Nephron (organoid): ENCODE measurements around the gene ADI1.

Experiments used
- H3K27ac Mint-ChIP-seq, 3 experiments: 2 replicates each; pipeline ENCODE4 v1.8.0; 2020; ENCODE audit warnings: mixed read lengths in 3 of 3, mild to moderate bottlenecking in 2 of 3, moderate library complexity in 1 of 3
- H3K27me3 Mint-ChIP-seq: 2 replicates; pipeline ENCODE4 v1.8.0; 2021; ENCODE audit warnings: low read depth, mild to moderate bottlenecking, moderate library complexity, mixed read lengths
- H3K36me3 Mint-ChIP-seq: 2 replicates; pipeline ENCODE4 v1.8.0; 2020; ENCODE audit warnings: low read depth, mixed read lengths
- H3K4me1 Mint-ChIP-seq: 2 replicates; pipeline ENCODE4 v1.8.0; 2020; ENCODE audit warnings: mixed read lengths
- H3K4me3 Mint-ChIP-seq, 3 experiments: 2 replicates each; pipeline ENCODE4 v1.8.0; 2020; ENCODE audit warnings: mild to moderate bottlenecking in 3 of 3, mixed read lengths in 3 of 3, moderate library complexity in 2 of 3
- H3K9me3 Mint-ChIP-seq: 2 replicates; pipeline ENCODE4 v1.8.0; 2020; ENCODE audit warnings: mixed read lengths
- CTCF ChIP-seq, 3 experiments: fragments of 200-600 bp; sonication (generic); IDR thresholded peaks; one replicate each; pipeline ENCODE4 v1.5.0; 2021; ENCODE audit warnings: antibody characterized with exemption in 3 of 3; ENCODE audit not compliant: unreplicated experiment in 3 of 3

ADI1 gene

GRCh38 chr2:3557639-3558204 lies 38.4 kb upstream of the ADI1 start:
- Mint-ChIP-seq H3K36me3 (peaks cover 27% of the 10 kb centered on the region), H3K27ac (peak overlapping the region; percentile 78 to 94 (median 94))
- no peak for TF ChIP-seq CTCF (IDR thresholded peaks at IDR 0.05; ENCODE audit: unreplicated experiment in 3 of 3)

GRCh38 chr2:3553946-3554345 lies 34.6 kb upstream of the ADI1 start:
- Mint-ChIP-seq H3K36me3 (peaks cover 57% of the 10 kb centered on the region), H3K27ac (no peak overlapping the region), H3K27me3 (no peaks in the 10 kb centered on the region), H3K4me3 (no peak overlapping the region), H3K9me3 (no peaks in the 10 kb centered on the region), H3K4me1 (no peaks in the 10 kb centered on the region)
- no peak for TF ChIP-seq CTCF (IDR thresholded peaks at IDR 0.05; ENCODE audit: unreplicated experiment in 3 of 3)

More at GRCh38 chr2:3557639-3558204, 38.4 kb upstream of the ADI1 start:
- H3K27me3 Mint-ChIP-seq = no peaks in the 10 kb centered on the region
- H3K4me1 Mint-ChIP-seq = no peaks in the 10 kb centered on the region
- H3K9me3 Mint-ChIP-seq = no peaks in the 10 kb centered on the region
- peak overlapping the region; percentile 87 to 92 (median 91) for H3K4me3 Mint-ChIP-seq

- no peak for TF ChIP-seq CTCF (IDR thresholded peaks at IDR 0.05; ENCODE audit: unreplicated experiment in 3 of 3)
- H3K4me3 Mint-ChIP-seq = no peak overlapping the region
These were observed 28.6 kb upstream of the ADI1 start for GRCh38 chr2:3547915-3548314.

GRCh38 chr2:3545788-3546478 lies 26.6 kb upstream of the ADI1 start:
- no peak overlapping the region for H3K4me3 Mint-ChIP-seq
- TF ChIP-seq CTCF (IDR thresholded peaks at IDR 0.05; ENCODE audit: unreplicated experiment in 3 of 3) = no peak
- H3K27me3 Mint-ChIP-seq = no peaks in the 10 kb centered on the region
- no peak overlapping the region for H3K27ac Mint-ChIP-seq
- H3K4me1 Mint-ChIP-seq = no peaks in the 10 kb centered on the region
- no peaks in the 10 kb centered on the region for H3K9me3 Mint-ChIP-seq
- H3K36me3 Mint-ChIP-seq = peaks cover 80% of the 10 kb centered on the region

More at GRCh38 chr2:3547915-3548314, 28.6 kb upstream of the ADI1 start:
- H3K36me3 Mint-ChIP-seq = peaks cover 78% of the 10 kb centered on the region
- no peaks in the 10 kb centered on the region for H3K9me3 Mint-ChIP-seq
- no peaks in the 10 kb centered on the region for H3K27me3 Mint-ChIP-seq
- H3K27ac Mint-ChIP-seq = no peak overlapping the region
- H3K4me1 Mint-ChIP-seq = no peaks in the 10 kb centered on the region

GRCh38 chr2:3543023-3543683 lies 23.8 kb upstream of the ADI1 start:
- no peak for TF ChIP-seq CTCF (IDR thresholded peaks at IDR 0.05; ENCODE audit: unreplicated experiment in 3 of 3)
- Mint-ChIP-seq H3K36me3 (peaks cover 58% of the 10 kb centered on the region), H3K4me1 (no peaks in the 10 kb centered on the region), H3K4me3 (no peak overlapping the region), H3K27ac (no peak overlapping the region), H3K27me3 (no peaks in the 10 kb centered on the region), H3K9me3 (no peaks in the 10 kb centered on the region)
